GM12874 (cell line): ENCODE measurements around the gene TTLL11.

Experiments
- CTCF ChIP-seq: IDR thresholded peaks from 2 replicates; pipeline ENCODE4 v1.5.1; 2011; ENCODE audit warnings: low read depth, mild to moderate bottlenecking, control low read depth, low read length, moderate library complexity; ENCODE audit not compliant: insufficient read depth

The TTLL11 gene

GRCh38 chr9:121990600-121991306 is 102.4 kb downstream of the TTLL11 start:
- no peak for TF ChIP-seq CTCF

- no peak for TF ChIP-seq CTCF
Observed at GRCh38 chr9:121989010-121989409, 104.1 kb downstream of the TTLL11 start.

- no peak for TF ChIP-seq CTCF
Observed at GRCh38 chr9:121987314-121987713, 105.8 kb downstream of the TTLL11 start.

GRCh38 chr9:121985792-121986494 is 107.2 kb downstream of the TTLL11 start:
- no peak for TF ChIP-seq CTCF

GRCh38 chr9:121984726-121985402 is 108.2 kb downstream of the TTLL11 start:
- no peak for TF ChIP-seq CTCF

- TF ChIP-seq CTCF: no peak
Observed at GRCh38 chr9:121983736-121984135, 109.4 kb downstream of the TTLL11 start.

GRCh38 chr9:121981118-121981883 is 111.8 kb downstream of the TTLL11 start:
- TF ChIP-seq CTCF: no peak
